GM23338 (cell line): ENCODE results near the gene FAM83F.

Experiments
- CTCF ChIP-seq, 2 experiments: fragments of 200-600 bp in 1 of 2; sonication (generic) in 1 of 2; conservative IDR thresholded peaks; 2 replicates each; pipeline versions ENCODE4 v1.5.1 to v1.6.1; 2016 to 2017; ENCODE audit warnings: antibody characterized with exemption in 2 of 2, low read depth in 2 of 2, mild to moderate bottlenecking in 2 of 2, moderate library complexity in 1 of 2
- EZH2 ChIP-seq: fragments of 200-600 bp; sonication (generic); IDR thresholded peaks from one replicate; pipeline ENCODE4 v1.8.0; 2017; ENCODE audit warnings: antibody characterized with exemption, mild to moderate bottlenecking, low read depth; ENCODE audit not compliant: unreplicated experiment
- POLR2AphosphoS5 ChIP-seq: IDR thresholded peaks from 2 replicates; pipeline ENCODE4 v1.6.1; 2016; ENCODE audit warnings: antibody characterized with exemption, low read depth

GRCh38 chr22:40051322-40051721 is 56.6 kb downstream of the FAM83F start:
- TF ChIP-seq CTCF (conservative IDR thresholded peaks at IDR 0.05; ENCODE audit: low read depth in 2 of 2): no peak
- TF ChIP-seq EZH2: no peak
- TF ChIP-seq POLR2AphosphoS5: no peak
